Breast epithelium (tissue), 4 donors: ENCODE data around the gene CDX1. TPM values are rescaled to one million over a fixed set of nuclear protein-coding genes. Genes with fewer than 3 reads are reported as not detected.
A peak's percentile ranks its signal among the peaks of the same experiment; 100 is the strongest.

Experiments used
- DNase-seq, 2 donors: peaks; one replicate each; pipeline ENCODE4 v3.0.0-alpha.2; 2019; ENCODE audit warnings: low spot score in 2 of 2
- H3K27ac ChIP-seq, 2 donors: fragments of 200-600 bp; sonication (generic) in 1 of 2; one replicate each; pipeline ENCODE4 v1.5.1; 2016 to 2019; ENCODE audit warnings: mild to moderate bottlenecking in 1 of 2
- H3K27me3 ChIP-seq, 2 donors: fragments of 200-600 bp; sonication (generic) in 1 of 2; one replicate each; pipeline versions ENCODE4 v1.5.1 to v1.6.0; 2017 to 2019; ENCODE audit warnings: control low read depth in 1 of 2, mild to moderate bottlenecking in 1 of 2
- H3K36me3 ChIP-seq: fragments of 200-600 bp; one replicate; pipeline ENCODE4 v1.5.1; 2019
- H3K4me1 ChIP-seq, 2 donors: fragments of 200-600 bp; sonication (generic); one replicate each; pipeline ENCODE4 v1.5.1; 2016 to 2019; ENCODE audit warnings: control low read depth in 1 of 2
- H3K4me3 ChIP-seq, 3 donors: fragments of 200-600 bp; sonication (generic); 1 replicate in 2 of 3; 2 replicates in 1 of 3; pipeline ENCODE4 v1.5.1; 2016 to 2019; ENCODE audit warnings: mild to moderate bottlenecking in 3 of 3, moderate library complexity in 2 of 3
- H3K9me3 ChIP-seq, 2 donors: fragments of 200-600 bp; sonication (generic) in 1 of 2; one replicate each; pipeline ENCODE4 v1.5.1; 2016 to 2019; ENCODE audit warnings: control low read depth in 1 of 2
- POLR2A ChIP-seq: fragments of 450-650 bp; IDR thresholded peaks from one replicate; pipeline ENCODE4 v1.6.1; 2016; ENCODE audit warnings: antibody characterized with exemption, mild to moderate bottlenecking, moderate library complexity
- POLR2AphosphoS5 ChIP-seq, 3 donors: sonication (generic); formaldehyde crosslinking; IDR thresholded peaks; one replicate each; pipeline ENCODE4 v1.6.1; 2017; ENCODE audit warnings: antibody characterized with exemption in 3 of 3
- intact Hi-C: fragments of 100-400 bp; cut with DNase I; formaldehyde crosslinking; loops from one replicate; pipeline ENCODE4 v1.15.1; 2023; ENCODE audit warnings: low total_unique reads
- total RNA-seq, 3 donors: library from RNA; depleted of rRNA; stranded (reverse); fragments of >200 nt; gene quantifications; one replicate each; pipeline ENCODE4 v1.1.0, GENCODE V29; 2016
- TF ChIP-seq, protein P1 (sequence below), 3 donors: fragments of 450-650 bp; IDR thresholded peaks; one replicate each; pipeline ENCODE4 v1.5.1; 2016 to 2017; ENCODE audit warnings: antibody characterized with exemption in 3 of 3, mild to moderate bottlenecking in 3 of 3, moderate library complexity in 3 of 3

The CDX1 gene
- total RNA-seq, 3 donors from 2014 or later, result 1.3 TPM; not detected in 2

GRCh38 chr5:150206098-150206778 is 39.7 kb downstream of the CDX1 start:
- Histone ChIP-seq H3K27me3 (no peaks in the 10 kb centered on the region), H3K4me3 (no peak overlapping the region), H3K27ac (no peak overlapping the region), H3K4me1 (no peaks in the 10 kb centered on the region), H3K36me3 (no peaks in the 10 kb centered on the region), H3K9me3 (no peaks in the 10 kb centered on the region)
- no peak for DNase-seq
- no peak for TF ChIP-seq POLR2A
- TF ChIP-seq, protein P1, sequence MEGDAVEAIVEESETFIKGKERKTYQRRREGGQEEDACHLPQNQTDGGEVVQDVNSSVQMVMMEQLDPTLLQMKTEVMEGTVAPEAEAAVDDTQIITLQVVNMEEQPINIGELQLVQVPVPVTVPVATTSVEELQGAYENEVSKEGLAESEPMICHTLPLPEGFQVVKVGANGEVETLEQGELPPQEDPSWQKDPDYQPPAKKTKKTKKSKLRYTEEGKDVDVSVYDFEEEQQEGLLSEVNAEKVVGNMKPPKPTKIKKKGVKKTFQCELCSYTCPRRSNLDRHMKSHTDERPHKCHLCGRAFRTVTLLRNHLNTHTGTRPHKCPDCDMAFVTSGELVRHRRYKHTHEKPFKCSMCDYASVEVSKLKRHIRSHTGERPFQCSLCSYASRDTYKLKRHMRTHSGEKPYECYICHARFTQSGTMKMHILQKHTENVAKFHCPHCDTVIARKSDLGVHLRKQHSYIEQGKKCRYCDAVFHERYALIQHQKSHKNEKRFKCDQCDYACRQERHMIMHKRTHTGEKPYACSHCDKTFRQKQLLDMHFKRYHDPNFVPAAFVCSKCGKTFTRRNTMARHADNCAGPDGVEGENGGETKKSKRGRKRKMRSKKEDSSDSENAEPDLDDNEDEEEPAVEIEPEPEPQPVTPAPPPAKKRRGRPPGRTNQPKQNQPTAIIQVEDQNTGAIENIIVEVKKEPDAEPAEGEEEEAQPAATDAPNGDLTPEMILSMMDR (IDR thresholded peaks at IDR 0.05), result no peak
- no peak for TF ChIP-seq POLR2AphosphoS5 (IDR thresholded peaks at IDR 0.05)
- intact Hi-C loops, result no loop called here

- no peak overlapping the region for H3K27ac ChIP-seq
- no peaks in the 10 kb centered on the region for H3K36me3 ChIP-seq
- H3K4me1 ChIP-seq, result no peaks in the 10 kb centered on the region
- no peaks in the 10 kb centered on the region for H3K9me3 ChIP-seq
- H3K27me3 ChIP-seq, result no peaks in the 10 kb centered on the region
- no peak for DNase-seq
- intact Hi-C loops, result no loop called here
- TF ChIP-seq, protein P1 (IDR thresholded peaks at IDR 0.05), result no peak
- TF ChIP-seq POLR2A (no peak), POLR2AphosphoS5 (IDR thresholded peaks at IDR 0.05) (no peak)
- no peak overlapping the region for H3K4me3 ChIP-seq
Measured at GRCh38 chr5:150206779-150207115, 40.2 kb downstream of the CDX1 start.

GRCh38 chr5:150208187-150209098 is 41.9 kb downstream of the CDX1 start:
- H3K36me3 ChIP-seq, result no peaks in the 10 kb centered on the region
- H3K4me1 ChIP-seq, result no peaks in the 10 kb centered on the region
- no peaks in the 10 kb centered on the region for H3K27me3 ChIP-seq
- TF ChIP-seq, protein P1 (IDR thresholded peaks at IDR 0.05), result no peak
- no peak for TF ChIP-seq POLR2A
- TF ChIP-seq POLR2AphosphoS5 (IDR thresholded peaks at IDR 0.05), result no peak
- H3K9me3 ChIP-seq, result no peaks in the 10 kb centered on the region
- H3K4me3 ChIP-seq, result no peak overlapping the region
- no peak for DNase-seq
- peak overlapping the region; percentile 66 to 73 for H3K27ac ChIP-seq
- intact Hi-C loops, result no loop called here

DNA sequence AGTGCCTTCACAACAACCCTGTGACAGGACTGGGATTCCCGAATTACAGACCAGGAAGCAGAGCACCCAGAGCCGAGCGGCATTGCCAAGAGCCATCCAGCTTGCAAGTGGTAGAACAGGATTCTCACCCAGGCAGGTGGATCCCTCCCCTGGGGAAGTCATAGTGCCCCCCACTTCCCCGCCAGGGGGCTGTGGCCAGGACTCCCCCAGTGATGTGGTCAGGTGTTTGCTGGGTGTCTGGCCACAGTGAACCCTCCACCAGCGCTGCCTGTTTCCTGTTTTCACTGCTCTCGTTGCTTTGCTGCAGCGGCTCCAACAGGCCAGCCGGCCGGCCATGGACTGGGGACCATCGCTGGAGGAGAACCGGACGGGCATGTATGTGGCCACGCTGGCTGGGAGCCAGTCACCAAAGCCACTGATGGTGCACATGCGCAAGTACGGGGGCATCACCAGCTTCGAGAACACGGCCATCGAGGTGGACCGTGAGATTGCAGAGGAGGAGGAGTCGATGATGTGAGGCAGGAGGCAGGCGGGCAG is 42.6 kb downstream of the CDX1 start:
- peak in 1 of 2 donors; percentile 79 for DNase-seq
- no peaks in the 10 kb centered on the region for H3K4me1 ChIP-seq
- intact Hi-C loops, result no loop called here
- no peaks in the 10 kb centered on the region for H3K9me3 ChIP-seq
- H3K4me3 ChIP-seq, result peak overlapping the region in 2 of 3 donors; percentile 2 to 35
- no peaks in the 10 kb centered on the region for H3K36me3 ChIP-seq
- H3K27me3 ChIP-seq, result no peaks in the 10 kb centered on the region
- H3K27ac ChIP-seq, result peak overlapping the region; percentile 66 to 73
- TF ChIP-seq POLR2A (no peak), POLR2AphosphoS5 (IDR thresholded peaks at IDR 0.05) (peak in 1 of 3 donors; percentile 38)

GRCh38 chr5:150210644-150211043 is 44.1 kb downstream of the CDX1 start:
- no peak overlapping the region for H3K4me3 ChIP-seq
- intact Hi-C loops, result loop anchor here (10.0 kb wide), 1 partner anchor 46 kb away; the partner anchor contains the start of gene CDX1

More at GRCh38 chr5:150210644-150211043, 44.1 kb downstream of the CDX1 start:
- H3K36me3 ChIP-seq, result no peaks in the 10 kb centered on the region
- H3K27ac ChIP-seq, result no peak overlapping the region
- no peak for DNase-seq
- TF ChIP-seq, protein P1 (IDR thresholded peaks at IDR 0.05), result no peak
- TF ChIP-seq POLR2A, result no peak
- TF ChIP-seq POLR2AphosphoS5 (IDR thresholded peaks at IDR 0.05), result no peak
- no peaks in the 10 kb centered on the region for H3K9me3 ChIP-seq
- H3K27me3 ChIP-seq, result no peaks in the 10 kb centered on the region
- H3K4me1 ChIP-seq, result no peaks in the 10 kb centered on the region
